ENCODE data around the gene TCN2.

TCN2 gene

DNA sequence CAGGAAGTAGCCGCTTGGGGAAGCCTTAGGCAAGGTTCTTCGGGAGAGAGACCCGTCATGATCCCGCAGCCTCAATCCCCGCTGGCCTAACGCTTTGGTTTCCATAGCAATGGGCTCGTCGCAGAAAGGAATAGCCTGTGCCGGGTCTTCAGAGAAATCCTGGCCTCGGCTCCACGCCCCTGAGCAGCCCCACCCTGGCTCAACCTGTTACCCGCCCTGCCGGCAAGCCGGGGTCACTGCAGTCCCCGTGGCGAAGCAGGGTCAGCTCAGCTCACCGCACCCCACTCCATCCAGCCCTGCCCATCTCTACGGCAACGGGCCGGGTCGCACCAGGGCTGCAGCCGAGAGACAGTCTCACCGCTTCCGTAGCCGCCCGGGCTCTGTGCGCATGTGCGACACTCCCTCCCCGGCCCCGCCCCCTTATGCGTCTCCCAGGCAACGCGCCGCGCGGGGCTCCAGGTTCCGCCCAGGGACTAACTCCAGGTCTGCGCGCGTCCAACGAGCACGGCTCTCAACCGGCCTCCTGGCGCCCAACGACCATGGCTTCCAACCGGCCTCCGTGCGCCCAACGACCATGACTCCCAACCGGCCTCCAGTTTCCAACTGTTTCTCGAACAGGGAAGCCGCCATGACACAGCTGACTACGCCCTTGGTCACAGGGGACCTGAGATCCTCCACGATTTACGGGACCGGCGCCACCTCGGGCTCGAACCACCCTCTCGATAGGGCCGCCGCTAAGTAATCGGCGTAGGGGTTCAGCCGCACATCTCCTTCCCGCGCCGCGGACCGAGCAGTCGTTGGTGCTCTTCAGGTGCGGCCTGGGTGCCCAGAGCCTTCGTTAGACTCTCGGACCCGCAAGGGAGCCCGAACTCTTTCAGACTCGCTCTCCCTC, 60.8 kb downstream of the TCN2 start, which contains the start of gene DUSP18 (continued):
- TF ChIP-seq PATZ1 (tag by site-specific recombination; IDR thresholded peaks at IDR 0.05) (no peak), ZNF37A (tag by site-specific recombination; IDR thresholded peaks at IDR 0.05) (no peak), ZNF335 (tag by site-specific recombination; conservative IDR thresholded peaks at IDR 0.05) (peak; percentile 84), ZNF362 (tag by site-specific recombination; IDR thresholded peaks at IDR 0.05) (no peak), ZNF133 (tag by site-specific recombination; IDR thresholded peaks at IDR 0.05) (no peak), ZNF747 (tag by site-specific recombination; IDR thresholded peaks at IDR 0.05) (no peak), ZNF664 (tag by site-specific recombination; IDR thresholded peaks at IDR 0.05) (no peak), SCRT2 (tag by site-specific recombination; IDR thresholded peaks at IDR 0.05) (peak; percentile 96), ZNF18 (tag by site-specific recombination; IDR thresholded peaks at IDR 0.05) (no peak), ZNF776 (tag by site-specific recombination; IDR thresholded peaks at IDR 0.05; ENCODE audit: borderline replicate concordance) (no peak), REST (tag by site-specific recombination; IDR thresholded peaks at IDR 0.05) (no peak), ZNF174 (tag by site-specific recombination; IDR thresholded peaks at IDR 0.05) (no peak), ZNF239 (tag by site-specific recombination; IDR thresholded peaks at IDR 0.05) (no peak), ZNF324 (tag by site-specific recombination; IDR thresholded peaks at IDR 0.05) (0 out of 2 replicates have a peak, but pooled peaks have one; percentile 39), ZNF423 (tag by site-specific recombination; IDR thresholded peaks at IDR 0.05) (no peak), ZNF785 (tag by site-specific recombination; IDR thresholded peaks at IDR 0.05) (no peak), ZNF2 (tag by site-specific recombination; IDR thresholded peaks at IDR 0.05) (no peak), ZBTB11 (tag by site-specific recombination; conservative IDR thresholded peaks at IDR 0.05; ENCODE audit: low read depth) (0 out of 2 replicates have a peak, but pooled peaks have one; percentile 13), ZNF529 (tag by site-specific recombination; IDR thresholded peaks at IDR 0.05; ENCODE audit: insufficient replicate concordance) (no peak), ZEB2 (tag by site-specific recombination; IDR thresholded peaks at IDR 0.05) (peak; percentile 83; the same call in 1 of the 2 replicates), ZNF350 (tag by site-specific recombination; IDR thresholded peaks at IDR 0.05) (no peak), ZNF341 (tag by site-specific recombination; IDR thresholded peaks at IDR 0.05; ENCODE audit: low read depth) (peak; percentile 99), HOXC10 (CRISPR knock-in tag; IDR thresholded peaks at IDR 0.05) (no peak)
- TF ChIP-seq, protein P1, sequence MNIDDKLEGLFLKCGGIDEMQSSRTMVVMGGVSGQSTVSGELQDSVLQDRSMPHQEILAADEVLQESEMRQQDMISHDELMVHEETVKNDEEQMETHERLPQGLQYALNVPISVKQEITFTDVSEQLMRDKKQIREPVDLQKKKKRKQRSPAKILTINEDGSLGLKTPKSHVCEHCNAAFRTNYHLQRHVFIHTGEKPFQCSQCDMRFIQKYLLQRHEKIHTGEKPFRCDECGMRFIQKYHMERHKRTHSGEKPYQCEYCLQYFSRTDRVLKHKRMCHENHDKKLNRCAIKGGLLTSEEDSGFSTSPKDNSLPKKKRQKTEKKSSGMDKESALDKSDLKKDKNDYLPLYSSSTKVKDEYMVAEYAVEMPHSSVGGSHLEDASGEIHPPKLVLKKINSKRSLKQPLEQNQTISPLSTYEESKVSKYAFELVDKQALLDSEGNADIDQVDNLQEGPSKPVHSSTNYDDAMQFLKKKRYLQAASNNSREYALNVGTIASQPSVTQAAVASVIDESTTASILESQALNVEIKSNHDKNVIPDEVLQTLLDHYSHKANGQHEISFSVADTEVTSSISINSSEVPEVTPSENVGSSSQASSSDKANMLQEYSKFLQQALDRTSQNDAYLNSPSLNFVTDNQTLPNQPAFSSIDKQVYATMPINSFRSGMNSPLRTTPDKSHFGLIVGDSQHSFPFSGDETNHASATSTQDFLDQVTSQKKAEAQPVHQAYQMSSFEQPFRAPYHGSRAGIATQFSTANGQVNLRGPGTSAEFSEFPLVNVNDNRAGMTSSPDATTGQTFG (tag by site-specific recombination; IDR thresholded peaks at IDR 0.05; ENCODE audit: borderline replicate concordance) = no peak
